Osteoblast (primary cell): ENCODE data around the gene ADAMTS2. TPM values are rescaled to one million over a fixed set of nuclear protein-coding genes. Genes with fewer than 3 reads are reported as not detected.

Experiments
- DNase-seq: peaks from one replicate; pipeline ENCODE4 v3.0.0; 2011; ENCODE audit warnings: low spot score, mixed read lengths; ENCODE audit not compliant: insufficient read length; ENCODE audit errors: missing footprints
- H2AFZ ChIP-seq: 2 replicates; pipeline ENCODE4 v1.6.0; 2011; ENCODE audit warnings: mild to moderate bottlenecking, low read length
- H3K27ac ChIP-seq: 2 replicates; pipeline ENCODE4 v1.5.1; 2011; ENCODE audit warnings: mild to moderate bottlenecking, low read depth, low read length, moderate library complexity
- H3K27me3 ChIP-seq: 2 replicates; pipeline ENCODE4 v1.6.0; 2012; ENCODE audit warnings: mild to moderate bottlenecking, control low read depth, inconsistent platforms, low read length, moderate library complexity; ENCODE audit not compliant: insufficient read depth
- H3K36me3 ChIP-seq: 2 replicates; pipeline ENCODE4 v1.5.1; 2011; ENCODE audit warnings: mild to moderate bottlenecking, low read length, control low read depth, moderate library complexity; ENCODE audit not compliant: insufficient read depth
- H3K4me1 ChIP-seq: 2 replicates; pipeline ENCODE4 v1.5.1; 2011; ENCODE audit warnings: mild to moderate bottlenecking, low read length, control low read depth, moderate library complexity; ENCODE audit not compliant: insufficient read depth
- H3K4me2 ChIP-seq: 2 replicates; pipeline ENCODE4 v1.6.0; 2011; ENCODE audit warnings: mild to moderate bottlenecking, low read length; ENCODE audit not compliant: insufficient read depth
- H3K4me3 ChIP-seq: fragments of 200-600 bp; sonication (generic); 3 replicates; pipeline ENCODE4 v1.5.1; 2012; ENCODE audit warnings: mild to moderate bottlenecking, low read length, inconsistent platforms; ENCODE audit not compliant: insufficient read depth
- H3K79me2 ChIP-seq: 2 replicates; pipeline ENCODE4 v1.6.0; 2012; ENCODE audit warnings: mild to moderate bottlenecking, low read length, control low read depth, inconsistent platforms; ENCODE audit not compliant: insufficient read depth
- H3K9me3 ChIP-seq: 2 replicates; pipeline ENCODE4 v1.5.1; 2011; ENCODE audit warnings: low read depth, low read length, control low read depth
- H4K20me1 ChIP-seq: 2 replicates; pipeline ENCODE4 v1.6.0; 2012; ENCODE audit warnings: mild to moderate bottlenecking, low read length, control low read depth; ENCODE audit not compliant: insufficient read depth
- total RNA-seq: library from RNA; depleted of rRNA; stranded (reverse); fragments of >200 nt; gene quantifications from 2 replicates; pipeline ENCODE4 v1.2.3, GENCODE V29; 2012
- TF ChIP-seq, protein P1 (sequence below): IDR thresholded peaks from 2 replicates; pipeline ENCODE4 v1.5.1; 2011; ENCODE audit warnings: mild to moderate bottlenecking, low read depth, low read length, moderate library complexity; ENCODE audit errors: extremely low read depth

The ADAMTS2 gene
- total RNA-seq, 1 donor: 144 TPM

DNA sequence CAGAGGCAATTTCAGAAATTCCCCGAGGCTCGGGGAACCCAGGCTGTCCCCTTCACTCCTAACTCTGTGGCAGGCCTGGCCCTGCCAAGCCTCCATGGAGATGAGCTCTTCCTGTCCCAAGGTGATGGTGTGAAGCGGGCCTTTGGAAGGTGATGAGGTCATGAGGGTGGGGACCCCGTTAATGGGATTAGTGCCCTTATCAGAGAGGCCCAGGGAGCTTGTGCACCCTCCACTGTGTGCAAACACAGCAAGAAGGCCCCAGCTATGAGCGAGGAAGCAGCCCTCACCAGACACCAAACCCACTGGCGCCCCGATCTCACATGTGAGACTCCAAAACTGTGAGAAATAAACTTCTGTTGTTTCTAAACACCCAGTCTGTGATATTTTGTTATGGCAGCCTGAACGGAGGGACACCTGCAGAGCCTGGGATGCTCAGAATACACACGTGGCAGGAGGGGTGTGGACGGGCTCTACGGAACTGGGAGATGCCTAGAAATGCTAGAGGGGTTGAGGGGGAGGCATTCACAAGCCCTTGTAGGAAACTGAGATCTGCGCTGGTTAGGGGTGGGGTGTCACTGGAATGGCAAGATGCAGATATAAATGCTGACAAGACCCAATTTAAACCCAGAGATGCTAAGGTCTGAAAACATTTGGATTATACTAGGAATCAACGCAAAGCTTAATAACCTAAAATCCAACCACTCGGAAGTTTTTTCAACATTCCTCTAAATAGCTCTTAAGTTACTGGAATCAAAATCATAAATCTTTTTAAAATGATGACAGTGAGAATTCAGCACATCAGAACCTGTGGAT lies 46.9 kb downstream of the ADAMTS2 start:
- TF ChIP-seq, protein P1, sequence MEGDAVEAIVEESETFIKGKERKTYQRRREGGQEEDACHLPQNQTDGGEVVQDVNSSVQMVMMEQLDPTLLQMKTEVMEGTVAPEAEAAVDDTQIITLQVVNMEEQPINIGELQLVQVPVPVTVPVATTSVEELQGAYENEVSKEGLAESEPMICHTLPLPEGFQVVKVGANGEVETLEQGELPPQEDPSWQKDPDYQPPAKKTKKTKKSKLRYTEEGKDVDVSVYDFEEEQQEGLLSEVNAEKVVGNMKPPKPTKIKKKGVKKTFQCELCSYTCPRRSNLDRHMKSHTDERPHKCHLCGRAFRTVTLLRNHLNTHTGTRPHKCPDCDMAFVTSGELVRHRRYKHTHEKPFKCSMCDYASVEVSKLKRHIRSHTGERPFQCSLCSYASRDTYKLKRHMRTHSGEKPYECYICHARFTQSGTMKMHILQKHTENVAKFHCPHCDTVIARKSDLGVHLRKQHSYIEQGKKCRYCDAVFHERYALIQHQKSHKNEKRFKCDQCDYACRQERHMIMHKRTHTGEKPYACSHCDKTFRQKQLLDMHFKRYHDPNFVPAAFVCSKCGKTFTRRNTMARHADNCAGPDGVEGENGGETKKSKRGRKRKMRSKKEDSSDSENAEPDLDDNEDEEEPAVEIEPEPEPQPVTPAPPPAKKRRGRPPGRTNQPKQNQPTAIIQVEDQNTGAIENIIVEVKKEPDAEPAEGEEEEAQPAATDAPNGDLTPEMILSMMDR: no peak
- no peak overlapping the region for H2AFZ ChIP-seq
- peak; percentile 68 for DNase-seq
- H3K36me3 ChIP-seq: no peaks in the 10 kb centered on the region
- no peaks in the 10 kb centered on the region for H3K27me3 ChIP-seq
- no peak overlapping the region for H3K4me3 ChIP-seq
- H4K20me1 ChIP-seq: peaks cover 23% of the 10 kb centered on the region
- H3K4me2 ChIP-seq: no peak overlapping the region
- H3K27ac ChIP-seq: peak overlapping the region; percentile 68
- peaks cover 98% of the 10 kb centered on the region for H3K79me2 ChIP-seq
- H3K4me1 ChIP-seq: peaks cover 56% of the 10 kb centered on the region
- H3K9me3 ChIP-seq: no peaks in the 10 kb centered on the region

- Histone ChIP-seq H4K20me1 (peaks cover 23% of the 10 kb centered on the region), H3K4me1 (peaks cover 56% of the 10 kb centered on the region), H3K36me3 (no peaks in the 10 kb centered on the region), H3K27ac (peak overlapping the region; percentile 68), H3K9me3 (no peaks in the 10 kb centered on the region), H3K4me3 (peak overlapping the region; percentile 35), H3K4me2 (peak overlapping the region; percentile 45), H2AFZ (no peak overlapping the region), H3K79me2 (peaks cover 98% of the 10 kb centered on the region), H3K27me3 (no peaks in the 10 kb centered on the region)
- DNase-seq: peak; percentile 86
- TF ChIP-seq, protein P1: no peak
Measured at GRCh38 chr5:179297486-179298180, 47.6 kb downstream of the ADAMTS2 start.

DNA sequence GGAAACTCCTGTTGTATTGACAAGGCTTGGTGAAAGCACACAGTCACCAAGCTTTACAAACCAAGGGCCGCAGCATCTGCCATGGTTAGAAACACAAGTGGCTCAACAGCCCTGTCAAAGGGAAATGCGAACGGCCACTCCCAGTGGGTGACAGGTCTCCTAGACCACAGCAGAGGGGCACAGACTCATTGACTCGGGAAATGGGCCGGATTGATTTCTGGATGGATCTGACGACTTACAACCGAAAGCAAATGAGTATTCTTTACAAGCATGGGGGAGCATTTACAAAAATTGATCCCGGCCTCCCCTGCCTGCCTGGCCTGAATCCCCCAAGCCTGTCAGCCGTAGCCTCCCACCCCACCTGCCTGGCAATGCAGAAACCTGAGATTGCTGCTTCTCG lies 48.2 kb downstream of the ADAMTS2 start:
- Histone ChIP-seq H3K36me3 (no peaks in the 10 kb centered on the region), H3K4me3 (no peak overlapping the region), H2AFZ (no peak overlapping the region), H4K20me1 (peaks cover 23% of the 10 kb centered on the region), H3K4me2 (no peak overlapping the region), H3K79me2 (peaks cover 98% of the 10 kb centered on the region), H3K27ac (peak overlapping the region; percentile 68), H3K27me3 (no peaks in the 10 kb centered on the region), H3K4me1 (peaks cover 52% of the 10 kb centered on the region), H3K9me3 (no peaks in the 10 kb centered on the region)
- DNase-seq: peak; percentile 60
- TF ChIP-seq, protein P1: no peak
